Hepatocyte (in vitro differentiated cells): ENCODE measurements around the gene TBATA. TPM values are rescaled to one million over a fixed set of nuclear protein-coding genes. Genes with fewer than 3 reads are reported as not detected.

Experiments
- DNase-seq: peaks from one replicate; pipeline ENCODE4 v3.0.0-alpha.2; 2016; ENCODE audit warnings: low spot score
- H2AFZ ChIP-seq: fragments of 200-600 bp; sonication (generic); 2 replicates; pipeline ENCODE4 v1.6.0; 2016; ENCODE audit warnings: antibody characterized with exemption, mild to moderate bottlenecking
- H3K27ac ChIP-seq: fragments of 200-600 bp; sonication (generic); 2 replicates; pipeline ENCODE4 v1.5.1; 2016; ENCODE audit warnings: mild to moderate bottlenecking
- H3K27me3 ChIP-seq: fragments of 200-600 bp; sonication (generic); 2 replicates; pipeline ENCODE4 v1.6.1; 2016
- H3K36me3 ChIP-seq: fragments of 200-600 bp; sonication (generic); replicated peaks from 2 replicates; pipeline ENCODE4 v1.5.1; 2016; ENCODE audit warnings: low read depth; ENCODE audit not compliant: insufficient read depth
- H3K4me1 ChIP-seq: fragments of 200-600 bp; sonication (generic); 2 replicates; pipeline ENCODE4 v1.5.1; 2016; ENCODE audit warnings: mild to moderate bottlenecking, moderate library complexity; ENCODE audit not compliant: insufficient read depth
- H3K4me2 ChIP-seq: fragments of 200-600 bp; sonication (generic); 2 replicates; pipeline ENCODE4 v1.6.0; 2016
- H3K4me3 ChIP-seq: fragments of 200-600 bp; sonication (generic); 2 replicates; pipeline ENCODE4 v1.5.1; 2016; ENCODE audit warnings: mild to moderate bottlenecking
- H3K79me2 ChIP-seq: fragments of 200-600 bp; sonication (generic); 2 replicates; pipeline ENCODE4 v1.6.0; 2017; ENCODE audit warnings: mild to moderate bottlenecking
- H3K9me2 ChIP-seq: fragments of 200-600 bp; sonication (generic); replicated peaks from 2 replicates; pipeline ENCODE4 v1.6.0; 2017; ENCODE audit warnings: mild to moderate bottlenecking; ENCODE audit not compliant: insufficient read depth
- H3K9me3 ChIP-seq: fragments of 200-600 bp; sonication (generic); 2 replicates; pipeline ENCODE4 v1.5.1; 2016; ENCODE audit warnings: low read depth, mild to moderate bottlenecking
- H4K20me1 ChIP-seq: fragments of 200-600 bp; sonication (generic); 2 replicates; pipeline ENCODE4 v1.6.0; 2016; ENCODE audit warnings: mild to moderate bottlenecking; ENCODE audit not compliant: insufficient read depth, poor library complexity, severe bottlenecking
- EZH2 ChIP-seq: fragments of 200-600 bp; sonication (generic); IDR thresholded peaks from 2 replicates; pipeline ENCODE4 v1.6.1; 2016; ENCODE audit warnings: antibody characterized with exemption, mild to moderate bottlenecking, borderline replicate concordance
- EZH2phosphoT487 ChIP-seq: fragments of 200-600 bp; sonication (generic); IDR thresholded peaks from one replicate; pipeline ENCODE4 v1.6.1; 2018; ENCODE audit warnings: antibody characterized with exemption, mild to moderate bottlenecking, low read depth, moderate library complexity; ENCODE audit not compliant: unreplicated experiment, severe bottlenecking
- WGBS: methylation state at CpG from one replicate; pipeline ENCODE4 v1.1.6; 2016; ENCODE audit warnings: low lambda C conversion rate; ENCODE audit errors: missing lambda C conversion rate; 5-methylcytosine and 5-hydroxymethylcytosine counted together
- polyA plus RNA-seq: library from polyadenylated mRNA; unstranded; fragments of >200 nt; fragmentation: Nextera tagmentation; extraction: Ambion mirVana; gene quantifications from 2 replicates; pipeline ENCODE4 v1.2.1, GENCODE V29; 2016
- total RNA-seq: library from RNA; depleted of rRNA; stranded (reverse); fragments of >200 nt; gene quantifications from 2 replicates; pipeline ENCODE4 v1.2.3, GENCODE V29; 2014
- TF ChIP-seq, protein P1 (sequence below): fragments of 200-600 bp; sonication (generic); IDR thresholded peaks from 2 replicates; pipeline ENCODE4 v1.5.1; 2016; ENCODE audit warnings: antibody characterized with exemption, mild to moderate bottlenecking; ENCODE audit not compliant: poor library complexity

TBATA gene
- total and polyA plus RNA-seq, 2 experiments from 2014 or later: not detected

DNA sequence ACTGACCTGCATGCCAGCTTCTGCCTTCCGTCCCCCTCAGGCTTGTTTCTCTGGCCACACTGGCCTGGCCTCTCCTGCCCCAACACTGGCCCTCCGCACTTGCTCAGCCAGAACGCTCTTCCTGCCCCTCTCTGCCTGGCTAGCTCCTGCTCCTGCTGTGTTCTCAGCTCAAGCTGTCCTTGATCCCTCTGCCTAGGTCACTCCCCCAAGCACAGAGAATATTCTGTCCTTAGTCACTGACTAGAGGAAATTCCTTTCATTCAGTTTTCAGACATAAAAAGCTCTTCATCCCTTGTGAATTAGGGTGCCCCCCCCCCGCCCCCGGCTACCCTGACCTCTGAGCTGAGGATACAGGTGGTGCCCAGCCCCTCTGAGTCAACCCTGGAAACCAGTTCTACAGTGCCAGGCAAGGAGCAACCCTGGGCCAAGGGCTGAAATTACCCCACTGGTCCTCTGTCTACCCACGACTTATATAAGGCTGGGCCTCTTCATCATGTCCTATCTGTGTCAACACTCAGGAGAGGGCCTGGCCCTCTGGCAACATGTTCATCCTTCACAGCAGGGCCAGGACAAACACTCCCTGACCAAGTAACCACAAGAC lies 23.9 kb upstream of the TBATA start:
- Histone ChIP-seq H3K9me3 (no peaks in the 10 kb centered on the region), H3K79me2 (no peaks in the 10 kb centered on the region), H2AFZ (no peak overlapping the region), H3K4me2 (no peak overlapping the region), H3K4me1 (no peaks in the 10 kb centered on the region), H3K9me2 (no peaks in the 10 kb centered on the region), H3K27ac (no peak overlapping the region), H4K20me1 (no peaks in the 10 kb centered on the region), H3K36me3 (no peaks in the 10 kb centered on the region), H3K27me3 (no peaks in the 10 kb centered on the region), H3K4me3 (no peak overlapping the region)
- TF ChIP-seq, protein P1, sequence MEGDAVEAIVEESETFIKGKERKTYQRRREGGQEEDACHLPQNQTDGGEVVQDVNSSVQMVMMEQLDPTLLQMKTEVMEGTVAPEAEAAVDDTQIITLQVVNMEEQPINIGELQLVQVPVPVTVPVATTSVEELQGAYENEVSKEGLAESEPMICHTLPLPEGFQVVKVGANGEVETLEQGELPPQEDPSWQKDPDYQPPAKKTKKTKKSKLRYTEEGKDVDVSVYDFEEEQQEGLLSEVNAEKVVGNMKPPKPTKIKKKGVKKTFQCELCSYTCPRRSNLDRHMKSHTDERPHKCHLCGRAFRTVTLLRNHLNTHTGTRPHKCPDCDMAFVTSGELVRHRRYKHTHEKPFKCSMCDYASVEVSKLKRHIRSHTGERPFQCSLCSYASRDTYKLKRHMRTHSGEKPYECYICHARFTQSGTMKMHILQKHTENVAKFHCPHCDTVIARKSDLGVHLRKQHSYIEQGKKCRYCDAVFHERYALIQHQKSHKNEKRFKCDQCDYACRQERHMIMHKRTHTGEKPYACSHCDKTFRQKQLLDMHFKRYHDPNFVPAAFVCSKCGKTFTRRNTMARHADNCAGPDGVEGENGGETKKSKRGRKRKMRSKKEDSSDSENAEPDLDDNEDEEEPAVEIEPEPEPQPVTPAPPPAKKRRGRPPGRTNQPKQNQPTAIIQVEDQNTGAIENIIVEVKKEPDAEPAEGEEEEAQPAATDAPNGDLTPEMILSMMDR: no peak
- TF ChIP-seq EZH2phosphoT487: no peak
- no peak for TF ChIP-seq EZH2
- WGBS: 88% methylated on average over 6 of the region's 6 CpGs
- no peak for DNase-seq

DNA sequence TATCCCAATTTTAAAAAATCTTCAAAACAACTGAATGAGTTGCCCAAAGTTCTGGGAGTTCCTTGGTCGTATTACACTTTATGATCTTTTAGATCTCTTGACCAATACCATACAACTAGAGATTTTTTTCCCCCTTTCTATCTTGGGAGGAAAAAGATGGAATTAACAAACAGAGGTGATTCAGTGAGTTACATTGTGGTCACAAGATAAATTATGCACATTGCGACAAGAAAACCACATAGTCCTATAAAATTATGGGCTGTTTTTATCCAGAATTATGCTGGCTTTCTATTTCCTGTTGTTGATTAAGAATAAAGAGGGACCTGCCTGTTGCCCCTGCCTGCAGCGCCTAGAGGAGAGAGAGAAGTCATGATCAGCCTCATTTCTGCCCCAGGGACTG lies 22.4 kb upstream of the TBATA start:
- Histone ChIP-seq H3K27me3 (no peaks in the 10 kb centered on the region), H3K36me3 (no peaks in the 10 kb centered on the region), H3K4me2 (no peak overlapping the region), H3K27ac (no peak overlapping the region), H3K4me3 (no peak overlapping the region), H4K20me1 (no peaks in the 10 kb centered on the region), H2AFZ (no peak overlapping the region), H3K4me1 (no peaks in the 10 kb centered on the region), H3K9me3 (no peaks in the 10 kb centered on the region), H3K9me2 (no peaks in the 10 kb centered on the region), H3K79me2 (no peaks in the 10 kb centered on the region)
- DNase-seq: no peak
- WGBS: 70% methylated on average over 3 of the region's 3 CpGs
- TF ChIP-seq EZH2: no peak
- no peak for TF ChIP-seq EZH2phosphoT487
- TF ChIP-seq, protein P1: no peak

DNA sequence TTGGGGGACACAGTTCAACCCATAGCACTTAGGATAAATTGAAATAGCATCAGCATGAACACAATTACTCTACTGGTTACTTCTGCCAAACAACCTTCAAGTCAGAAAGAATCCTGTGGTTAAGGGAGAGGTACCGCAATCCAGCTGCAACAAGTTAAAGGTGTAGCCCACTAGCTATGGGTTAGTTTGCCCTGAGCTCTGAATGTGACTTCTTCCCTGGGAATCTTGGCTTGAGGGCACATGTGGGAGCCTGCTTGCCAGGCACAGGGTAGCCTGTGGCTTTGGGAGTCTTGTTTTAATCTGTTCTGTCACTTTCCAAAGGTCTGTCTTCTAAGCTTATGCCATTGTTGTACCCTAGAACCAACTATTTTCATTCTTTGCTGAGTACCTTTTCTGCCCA lies 21.7 kb upstream of the TBATA start:
- H3K4me3 ChIP-seq: no peak overlapping the region
- 100% methylated on average over 1 of the region's 1 CpG for WGBS

More for the DNA sequence above, 21.7 kb upstream of the TBATA start:
- no peak for DNase-seq
- Histone ChIP-seq H2AFZ (no peak overlapping the region), H3K27me3 (no peaks in the 10 kb centered on the region), H3K27ac (no peak overlapping the region), H3K4me1 (no peaks in the 10 kb centered on the region), H3K79me2 (no peaks in the 10 kb centered on the region), H3K36me3 (no peaks in the 10 kb centered on the region), H3K9me3 (no peaks in the 10 kb centered on the region), H3K4me2 (no peak overlapping the region), H3K9me2 (no peaks in the 10 kb centered on the region), H4K20me1 (no peaks in the 10 kb centered on the region)
- no peak for TF ChIP-seq EZH2
- TF ChIP-seq EZH2phosphoT487: no peak
- TF ChIP-seq, protein P1: no peak
